HL-60/S4 (cell line): ENCODE data around the gene NCAPG.
"Not testable (repeated sequence)": the region's sequence is repeated elsewhere in the genome, so short reads cannot be mapped to it uniquely, and the experiment has no call there.

ENCODE experiments used
- in situ Hi-C: fragments of 300-500 bp; cut with MboI; formaldehyde crosslinking; loops from 2 replicates; pipeline ENCODE4 v1.14.3; 2022; ENCODE audit warnings: low sequenced_read_pairs

NCAPG gene

GRCh38 chr4:17787315-17787714, 23.5 kb upstream of the NCAPG start:
- in situ Hi-C loops: no loop called here

GRCh38 chr4:17788956-17789355, 21.8 kb upstream of the NCAPG start:
- in situ Hi-C loops: no loop called here

- in situ Hi-C loops: no loop called here
Observed at GRCh38 chr4:17794730-17795129, 16.0 kb upstream of the NCAPG start.

- in situ Hi-C loops: no loop called here
Observed at GRCh38 chr4:17797808-17798207, 13.0 kb upstream of the NCAPG start.

GRCh38 chr4:17805580-17806155, 5.1 kb upstream of the NCAPG start:
- in situ Hi-C loops: no loop called here

GRCh38 chr4:17807446-17807845, 3.3 kb upstream of the NCAPG start:
- in situ Hi-C loops: no loop called here

- in situ Hi-C loops: no loop called here
Observed at GRCh38 chr4:17809667-17810066, 1.1 kb upstream of the NCAPG start.

GRCh38 chr4:17811078-17811603, 362 bp downstream of the NCAPG start:
- in situ Hi-C loops: no loop called here

GRCh38 chr4:17812125-17812524, 1.3 kb downstream of the NCAPG start:
- in situ Hi-C loops: no loop called here

GRCh38 chr4:17812801-17813200, 2.0 kb downstream of the NCAPG start:
- in situ Hi-C loops: no loop called here

- in situ Hi-C loops: no loop called here
Observed at GRCh38 chr4:17814140-17814539, 3.4 kb downstream of the NCAPG start.

GRCh38 chr4:17816142-17816541, 5.4 kb downstream of the NCAPG start:
- in situ Hi-C loops: no loop called here

- in situ Hi-C loops: no loop called here
Observed at GRCh38 chr4:17817027-17817426, 6.2 kb downstream of the NCAPG start.

- in situ Hi-C loops: no loop called here
Observed at GRCh38 chr4:17823871-17824669, 13.3 kb downstream of the NCAPG start.

GRCh38 chr4:17846266-17846665, 35.5 kb downstream of the NCAPG start:
- in situ Hi-C loops: no loop called here

GRCh38 chr4:17850295-17850694, 39.5 kb downstream of the NCAPG start:
- in situ Hi-C loops: not testable (repeated sequence)

- in situ Hi-C loops: no loop called here
Observed at GRCh38 chr4:17851959-17852358, 41.2 kb downstream of the NCAPG start.

GRCh38 chr4:17854036-17854435, 43.3 kb downstream of the NCAPG start:
- in situ Hi-C loops: no loop called here

- in situ Hi-C loops: no loop called here
Observed at GRCh38 chr4:17859793-17860406, 49.1 kb downstream of the NCAPG start.

- in situ Hi-C loops: not testable (repeated sequence)
Observed at GRCh38 chr4:17861906-17862305, 51.1 kb downstream of the NCAPG start.

- in situ Hi-C loops: no loop called here
Observed at GRCh38 chr4:17865866-17866363, 55.1 kb downstream of the NCAPG start.

GRCh38 chr4:17866810-17867209, 56.0 kb downstream of the NCAPG start:
- in situ Hi-C loops: no loop called here
